Natural killer cell (primary cell): ENCODE measurements around the gene NTMT1. TPM values are rescaled to one million over a fixed set of nuclear protein-coding genes. Genes with fewer than 3 reads are reported as not detected.

ENCODE experiments used
- ATAC-seq, 3 donors: fragments of 150-1000 bp in 2 of 3; fragments of 200-7000 bp in 1 of 3; cut with Tn5 transposase; 1 replicate in 1 of 3; 2 replicates in 2 of 3; pipeline ENCODE4 v1.10.0; 2021; ENCODE audit warnings: mild to moderate bottlenecking in 2 of 3, moderate library complexity in 2 of 3
- DNase-seq, 2 donors: peaks; one replicate each; pipeline versions ENCODE4 v3.0.0 to v3.0.0-alpha.2; 2013 to 2021; ENCODE audit warnings: mixed read lengths in 1 of 2
- H3K27ac ChIP-seq: one replicate; pipeline ENCODE4 v1.5.1; 2013; ENCODE audit warnings: mild to moderate bottlenecking, low read length
- H3K27me3 ChIP-seq: one replicate; pipeline ENCODE4 v1.6.1; 2013; ENCODE audit warnings: low read length; ENCODE audit not compliant: control insufficient read depth, insufficient read depth
- H3K36me3 ChIP-seq: one replicate; pipeline ENCODE4 v1.6.1; 2013; ENCODE audit warnings: low read length; ENCODE audit not compliant: control insufficient read depth, insufficient read depth
- H3K4me1 ChIP-seq: one replicate; pipeline ENCODE4 v1.6.1; 2013; ENCODE audit warnings: low read length; ENCODE audit not compliant: control insufficient read depth, insufficient read depth
- H3K4me3 ChIP-seq: one replicate; pipeline ENCODE4 v1.5.1; 2013; ENCODE audit warnings: low read length
- H3K9me3 ChIP-seq: one replicate; pipeline ENCODE4 v1.6.1; 2013; ENCODE audit warnings: low read length; ENCODE audit not compliant: control insufficient read depth, insufficient read depth
- H3K27ac Mint-ChIP-seq, 2 donors: one replicate each; pipeline ENCODE4 v1.8.0; 2022; ENCODE audit warnings: mild to moderate bottlenecking in 2 of 2, mixed read lengths in 2 of 2, moderate library complexity in 1 of 2
- H3K27me3 Mint-ChIP-seq, 2 donors: one replicate each; pipeline ENCODE4 v1.8.0; 2022; ENCODE audit warnings: low read depth in 2 of 2, mixed read lengths in 2 of 2
- H3K36me3 Mint-ChIP-seq: one replicate; pipeline ENCODE4 v1.8.0; 2022; ENCODE audit warnings: mixed read lengths
- H3K4me1 Mint-ChIP-seq, 2 donors: one replicate each; pipeline ENCODE4 v1.8.0; 2022; ENCODE audit warnings: mixed read lengths in 2 of 2
- H3K4me3 Mint-ChIP-seq: one replicate; pipeline ENCODE4 v1.8.0; 2022; ENCODE audit warnings: mild to moderate bottlenecking, moderate library complexity, mixed read lengths
- H3K9me3 Mint-ChIP-seq, 2 donors: one replicate each; pipeline ENCODE4 v1.8.0; 2022; ENCODE audit warnings: mixed read lengths in 2 of 2
- WGBS: methylation state at CpG from one replicate; pipeline ENCODE4 v1.1.7; 2013; ENCODE audit warnings: missing lambda C conversion rate; ENCODE audit not compliant: insufficient coverage; 5-methylcytosine and 5-hydroxymethylcytosine counted together
- intact Hi-C: fragments of 100-400 bp; cut with micrococcal nuclease; formaldehyde crosslinking; loops from one replicate; pipeline ENCODE4 v1.14.2; 2022
- total RNA-seq, 4 donors: library from RNA; stranded (reverse); fragments of 120-200 nt in 1 of 4; gene quantifications; one replicate each; pipeline versions ENCODE4 v1.2.3 to v1.2.4, GENCODE V29; 2013 to 2022
- TF ChIP-seq, protein P1 (sequence below): fragments of 200-600 bp; IDR thresholded peaks from one replicate; pipeline ENCODE4 v1.8.0; 2022; ENCODE audit warnings: antibody characterized with exemption

Gene NTMT1
- total RNA-seq, 3 donors from 2014 or later (not counting 1 experiment from before 2014, with no cell fraction given): 17.1 to 23.5 (median 17.1) TPM

GRCh38 chr9:129606161-129607026 is 19.6 kb upstream of the NTMT1 start:
- TF ChIP-seq, protein P1, sequence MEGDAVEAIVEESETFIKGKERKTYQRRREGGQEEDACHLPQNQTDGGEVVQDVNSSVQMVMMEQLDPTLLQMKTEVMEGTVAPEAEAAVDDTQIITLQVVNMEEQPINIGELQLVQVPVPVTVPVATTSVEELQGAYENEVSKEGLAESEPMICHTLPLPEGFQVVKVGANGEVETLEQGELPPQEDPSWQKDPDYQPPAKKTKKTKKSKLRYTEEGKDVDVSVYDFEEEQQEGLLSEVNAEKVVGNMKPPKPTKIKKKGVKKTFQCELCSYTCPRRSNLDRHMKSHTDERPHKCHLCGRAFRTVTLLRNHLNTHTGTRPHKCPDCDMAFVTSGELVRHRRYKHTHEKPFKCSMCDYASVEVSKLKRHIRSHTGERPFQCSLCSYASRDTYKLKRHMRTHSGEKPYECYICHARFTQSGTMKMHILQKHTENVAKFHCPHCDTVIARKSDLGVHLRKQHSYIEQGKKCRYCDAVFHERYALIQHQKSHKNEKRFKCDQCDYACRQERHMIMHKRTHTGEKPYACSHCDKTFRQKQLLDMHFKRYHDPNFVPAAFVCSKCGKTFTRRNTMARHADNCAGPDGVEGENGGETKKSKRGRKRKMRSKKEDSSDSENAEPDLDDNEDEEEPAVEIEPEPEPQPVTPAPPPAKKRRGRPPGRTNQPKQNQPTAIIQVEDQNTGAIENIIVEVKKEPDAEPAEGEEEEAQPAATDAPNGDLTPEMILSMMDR: no peak
- intact Hi-C loops: no loop called here
- no peak for DNase-seq
- H3K4me1 ChIP-seq: peaks cover 60% of the 10 kb centered on the region
- peaks cover 28 to 56% of the 10 kb centered on the region in 2 donors for H3K4me1 Mint-ChIP-seq
- no peaks in the 10 kb centered on the region for H3K9me3 ChIP-seq
- 92% methylated on average over 15 of the region's 15 CpGs for WGBS
- H3K36me3 Mint-ChIP-seq: no peaks in the 10 kb centered on the region
- no peak overlapping the region for H3K4me3 ChIP-seq
- H3K27ac ChIP-seq: no peak overlapping the region
- H3K27me3 ChIP-seq: no peaks in the 10 kb centered on the region
- peaks cover 0 to 3% of the 10 kb centered on the region in 2 donors for H3K27me3 Mint-ChIP-seq
- H3K27ac Mint-ChIP-seq: peak overlapping the region; percentile 48 to 96
- no peaks in the 10 kb centered on the region for H3K36me3 ChIP-seq
- H3K4me3 Mint-ChIP-seq: no peak overlapping the region
- no peaks in the 10 kb centered on the region for H3K9me3 Mint-ChIP-seq
- no peak for ATAC-seq

DNA sequence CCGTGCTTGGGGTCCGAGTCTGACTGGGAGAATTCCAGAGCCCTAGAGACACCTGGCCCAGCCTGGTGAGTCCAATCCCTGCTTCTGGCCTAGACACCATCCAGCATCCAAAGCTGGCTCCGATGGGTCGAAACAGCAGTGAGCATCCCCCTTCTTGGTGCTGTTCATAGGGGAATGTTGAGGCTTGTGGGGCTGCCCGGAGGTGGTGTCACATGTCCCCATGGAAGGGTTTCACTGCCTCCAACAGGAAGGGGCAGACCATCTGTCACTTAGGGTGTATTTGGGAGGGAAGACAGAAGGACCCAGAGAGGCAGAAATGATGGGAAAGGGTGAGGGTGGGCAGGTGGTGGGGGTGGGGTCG is 19.0 kb upstream of the NTMT1 start:
- Mint-ChIP-seq H3K27ac (peak overlapping the region; percentile 48 to 96), H3K4me3 (no peak overlapping the region), H3K4me1 (peaks cover 28 to 56% of the 10 kb centered on the region in 2 donors), H3K36me3 (no peaks in the 10 kb centered on the region), H3K9me3 (no peaks in the 10 kb centered on the region), H3K27me3 (peaks cover 0 to 3% of the 10 kb centered on the region in 2 donors)
- Histone ChIP-seq H3K4me1 (peaks cover 61% of the 10 kb centered on the region), H3K4me3 (no peak overlapping the region), H3K27ac (peak overlapping the region; percentile 8), H3K9me3 (no peaks in the 10 kb centered on the region), H3K27me3 (no peaks in the 10 kb centered on the region), H3K36me3 (no peaks in the 10 kb centered on the region)
- ATAC-seq (no peak), DNase-seq (no peak)
- WGBS: 74% methylated on average over 6 of the region's 6 CpGs
- intact Hi-C loops: no loop called here
- TF ChIP-seq, protein P1: no peak

- H3K27me3 ChIP-seq: no peaks in the 10 kb centered on the region
- no peaks in the 10 kb centered on the region for H3K36me3 ChIP-seq
- Mint-ChIP-seq H3K4me1 (peaks cover 28 to 56% of the 10 kb centered on the region in 2 donors), H3K4me3 (peak overlapping the region; percentile 60), H3K36me3 (no peaks in the 10 kb centered on the region), H3K27me3 (peaks cover 0 to 3% of the 10 kb centered on the region in 2 donors), H3K9me3 (no peaks in the 10 kb centered on the region), H3K27ac (peak overlapping the region; percentile 65 to 96)
- ATAC-seq: no peak
- H3K27ac ChIP-seq: peak overlapping the region; percentile 59
- intact Hi-C loops: loop anchor here (1.0 kb wide), 1 partner anchor 434 kb away; no protein-coding TSS in a partner anchor
- peaks cover 55% of the 10 kb centered on the region for H3K4me1 ChIP-seq
- H3K9me3 ChIP-seq: no peaks in the 10 kb centered on the region
- 94% methylated on average over 27 of the region's 27 CpGs for WGBS
- TF ChIP-seq, protein P1: no peak
- peak in 1 of 2 donors; percentile 33 for DNase-seq
- no peak overlapping the region for H3K4me3 ChIP-seq
These were observed 17.1 kb upstream of the NTMT1 start for GRCh38 chr9:129608561-129609481.
